GM19463 (cell line): ENCODE measurements around the gene ZNF483.
"Not testable (repeated sequence)": the region's sequence is repeated elsewhere in the genome, so short reads cannot be mapped to it uniquely, and the experiment has no call there.

Experiments used
- ATAC-seq: cut with Tn5 transposase; IDR thresholded peaks from one replicate; pipeline ENCODE4 v1.9.1; 2021; ENCODE audit warnings: mild to moderate bottlenecking, moderate library complexity; ENCODE audit not compliant: unreplicated experiment

The ZNF483 gene

DNA sequence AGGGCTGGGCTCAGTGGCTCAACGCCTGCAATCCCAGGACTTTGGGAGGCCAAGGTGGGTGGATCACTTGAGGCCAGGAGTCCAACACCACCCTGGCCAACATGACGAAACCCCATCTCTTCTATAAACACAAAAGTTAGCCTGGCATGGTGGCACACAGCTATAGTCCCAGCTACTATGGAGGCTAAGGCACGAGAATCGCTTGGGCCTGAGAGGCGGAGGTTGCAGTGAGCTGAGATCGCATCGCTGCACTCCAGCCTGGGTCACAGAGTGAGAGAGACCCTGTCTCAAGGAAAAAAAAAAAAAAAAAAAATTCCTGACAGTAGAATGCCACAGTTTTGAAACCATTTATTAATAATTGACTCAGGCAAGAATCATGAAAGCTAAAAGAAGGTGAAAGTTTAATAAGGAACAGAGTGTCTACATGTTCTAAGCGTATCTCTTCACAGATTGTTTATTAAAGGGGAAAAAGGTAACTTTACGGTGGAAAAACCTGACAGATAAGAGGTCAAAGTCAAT lies 80.1 kb downstream of the ZNF483 start:
- no peak for ATAC-seq

DNA sequence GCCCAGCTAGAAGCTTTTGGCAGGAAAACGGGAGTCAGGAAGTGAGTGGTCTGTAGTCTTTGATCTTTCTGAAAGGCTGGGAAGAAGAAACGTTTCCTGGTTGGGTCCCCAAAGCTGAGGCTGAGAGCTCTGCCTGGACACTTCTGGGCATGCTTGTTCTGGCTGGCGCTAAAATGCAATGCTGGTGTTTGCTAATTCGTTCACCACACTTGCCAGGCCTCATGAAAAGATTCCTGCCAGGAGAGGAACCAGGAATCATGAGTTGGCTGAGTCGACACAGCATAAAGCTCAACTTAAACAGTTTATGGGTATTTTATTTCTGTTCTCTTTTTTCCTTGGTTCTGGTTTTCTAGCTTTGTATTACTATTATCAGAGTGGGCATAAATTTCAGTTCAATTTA lies 85.2 kb downstream of the ZNF483 start:
- no peak for ATAC-seq

DNA sequence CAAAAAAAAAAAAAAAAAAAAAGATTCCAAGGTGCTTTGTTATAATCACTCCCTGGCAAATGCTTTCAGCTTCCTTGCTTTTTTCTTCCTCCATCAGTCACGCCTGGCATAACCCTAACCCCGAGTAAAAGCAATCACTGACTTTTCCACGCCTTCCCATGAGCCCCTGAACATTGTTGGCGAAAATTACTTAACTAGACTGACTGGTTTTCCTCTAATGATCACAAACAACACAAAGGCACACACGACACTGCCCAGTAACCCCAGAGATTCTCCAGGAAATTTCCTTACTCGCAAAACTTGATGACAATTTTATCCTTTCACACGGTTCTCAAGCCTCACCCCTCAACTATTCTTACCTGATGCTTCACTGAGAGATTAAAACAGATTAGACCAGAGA lies 85.9 kb downstream of the ZNF483 start:
- no peak for ATAC-seq

DNA sequence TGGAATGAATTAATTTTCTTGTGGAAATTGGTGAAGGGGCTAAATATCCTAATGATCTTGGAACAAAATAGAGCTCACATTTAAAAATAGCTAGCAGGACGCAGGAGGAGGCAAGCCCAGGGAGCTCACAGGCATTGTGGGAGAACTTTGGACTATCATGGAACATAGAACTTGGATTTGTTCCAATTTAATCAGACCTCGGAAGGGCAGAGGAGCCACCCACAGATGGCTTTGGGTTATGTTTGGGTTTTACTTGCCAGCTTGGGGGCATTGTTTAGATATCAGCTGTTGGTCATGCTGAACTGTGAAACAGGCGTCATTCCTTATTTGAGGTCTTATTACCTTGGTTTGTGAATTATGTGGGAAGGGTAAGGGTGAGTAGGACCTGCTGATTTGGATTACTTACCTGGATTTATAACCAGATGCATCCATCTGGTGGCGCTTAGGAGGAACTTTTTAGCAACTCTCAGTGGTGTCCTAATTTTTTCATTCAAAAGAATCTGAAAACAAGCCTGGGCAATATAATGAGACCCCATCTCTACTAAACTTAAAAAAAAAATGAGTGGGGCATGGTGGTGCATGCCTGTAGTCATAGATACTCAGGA lies 88.6 kb downstream of the ZNF483 start:
- no peak for ATAC-seq

DNA sequence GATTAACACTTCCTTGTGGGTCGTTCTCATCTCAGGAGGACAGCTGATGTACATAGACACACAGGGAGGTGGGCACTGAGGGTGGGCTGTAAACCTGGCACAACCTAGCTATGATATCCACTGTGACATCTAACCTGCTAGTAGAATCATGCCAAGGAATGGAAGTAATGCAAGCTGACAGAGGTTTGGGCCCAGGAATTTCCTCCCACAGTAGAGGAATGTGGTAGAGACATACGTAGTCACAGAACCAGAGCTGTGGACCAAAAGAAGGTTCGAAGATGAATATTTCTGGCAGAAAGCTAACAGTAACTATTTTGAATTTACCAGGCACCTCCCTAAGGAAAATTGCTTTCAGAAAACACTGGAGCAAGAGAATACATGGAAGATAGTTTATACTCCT lies 90.9 kb downstream of the ZNF483 start:
- no peak for ATAC-seq

DNA sequence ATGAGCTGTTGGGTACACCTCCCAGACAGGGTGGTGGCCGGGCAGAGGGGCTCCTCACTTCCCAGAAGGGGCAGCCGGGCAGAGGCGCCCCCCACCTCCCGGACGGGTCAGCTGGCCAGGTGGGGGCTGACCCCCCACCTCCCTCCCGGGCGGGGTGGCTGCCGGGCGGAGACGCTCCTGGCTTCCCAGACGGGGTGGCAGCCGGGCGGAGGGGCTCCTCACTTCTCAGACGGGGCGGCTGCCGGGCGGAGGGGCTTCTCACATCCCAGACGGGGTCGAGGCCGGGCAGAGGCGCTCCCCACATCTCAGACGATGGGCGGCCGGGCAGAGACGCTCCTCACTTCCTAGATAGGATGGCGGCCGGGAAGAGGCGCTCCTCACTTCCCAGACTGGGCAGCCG lies 92.4 kb downstream of the ZNF483 start:
- not testable (repeated sequence) for ATAC-seq

DNA sequence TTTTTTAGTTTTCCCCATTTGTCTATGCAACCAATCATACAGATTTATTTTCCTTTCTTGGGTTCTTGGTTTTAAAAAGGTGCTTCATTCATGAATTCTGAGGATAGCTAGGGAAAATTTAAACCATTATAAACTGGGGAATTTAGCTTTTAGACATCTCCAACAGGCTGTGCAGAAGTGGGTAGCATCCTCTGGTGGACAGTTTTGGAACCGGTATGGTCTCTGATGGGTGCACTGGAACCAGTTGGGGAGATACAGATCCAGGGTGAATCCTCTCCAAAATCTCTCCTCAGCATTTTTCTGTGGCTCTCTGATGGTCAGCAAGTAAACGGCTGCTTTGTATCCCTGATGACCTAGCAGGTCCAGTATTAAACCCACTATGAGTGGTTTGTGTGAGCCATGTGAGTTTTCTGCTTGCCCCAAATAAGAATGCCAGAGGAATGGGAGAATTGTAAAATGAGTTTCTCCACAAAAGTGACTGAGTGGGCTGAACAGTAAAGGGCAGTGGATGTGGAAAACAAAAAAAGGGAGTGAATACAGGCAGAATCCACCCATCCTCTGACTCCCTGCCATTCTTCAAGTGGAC lies 97.0 kb downstream of the ZNF483 start:
- no peak for ATAC-seq

DNA sequence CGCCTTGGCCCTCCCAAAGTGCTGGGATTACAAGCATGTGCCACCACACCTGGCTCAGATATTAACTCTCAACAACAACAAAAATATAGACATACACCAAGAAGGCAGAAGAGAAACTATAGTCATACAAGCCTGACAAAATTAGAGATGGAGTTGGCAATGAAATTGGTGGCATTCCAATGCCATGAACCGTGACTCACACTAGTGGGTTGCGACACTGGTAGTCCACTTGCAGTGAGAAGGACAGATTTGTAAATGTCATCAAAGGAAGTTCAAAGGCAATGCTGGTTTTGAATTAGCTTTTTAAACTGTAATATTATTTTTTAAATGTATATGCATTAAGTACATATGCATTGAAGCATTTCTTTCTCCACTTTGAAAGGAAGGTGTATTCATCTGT lies 97.6 kb downstream of the ZNF483 start:
- no peak for ATAC-seq
